H1 (cell line): ENCODE results near the gene FIP1L1. TPM values are rescaled to one million over a fixed set of nuclear protein-coding genes. Genes with fewer than 3 reads are reported as not detected.

ENCODE experiments used
- CTCF ChIA-PET: fragments of 300-600 bp; sonication (Branson Sonifier 250); formaldehyde crosslinking; loops from one replicate; lab custom pipeline; 2021; ENCODE audit not compliant: partially characterized antibody; lab: Charles Lee
- POLR2A ChIA-PET: fragments of 300-600 bp; sonication (Branson Sonifier 250); formaldehyde crosslinking; loops from one replicate; lab custom pipeline; 2021; ENCODE audit warnings: inconsistent platforms; ENCODE audit not compliant: partially characterized antibody; lab: Charles Lee
- DNase-seq, 2 experiments: peaks; one replicate each; pipeline versions ENCODE4 v3.0.0 to v3.0.0-alpha.2; 2010 to 2022; ENCODE audit warnings: low spot score in 2 of 2, low read depth in 1 of 2, mixed read lengths in 1 of 2
- FAIRE-seq: peaks from 2 replicates; lab custom pipeline; 2011; peaks lifted over from hg19 to GRCh38; lab: Jason Lieb, UNC
- H2AFZ ChIP-seq: 2 replicates; pipeline ENCODE4 v1.8.1; 2012; ENCODE audit warnings: low read length, inconsistent platforms
- H2AK5ac ChIP-seq: 2 replicates; pipeline ENCODE4 v1.6.1; 2013; ENCODE audit warnings: low read depth, low read length
- H2BK120ac ChIP-seq: replicated peaks from 2 replicates; pipeline ENCODE3; 2013; ENCODE audit warnings: low read depth, low read length, inconsistent platforms
- H2BK12ac ChIP-seq: 2 replicates; pipeline ENCODE4 v1.6.1; 2013; ENCODE audit warnings: low read depth, low read length
- H2BK15ac ChIP-seq: 2 replicates; pipeline ENCODE4 v1.6.1; 2013; ENCODE audit warnings: low read length
- H2BK20ac ChIP-seq: 2 replicates; pipeline ENCODE4 v1.6.1; 2013; ENCODE audit warnings: low read length
- H2BK5ac ChIP-seq: 2 replicates; pipeline ENCODE4 v1.6.1; 2013; ENCODE audit warnings: low read depth, low read length
- H3K14ac ChIP-seq: 2 replicates; pipeline ENCODE4 v1.6.1; 2013; ENCODE audit warnings: inconsistent platforms; ENCODE audit not compliant: insufficient read length
- H3K18ac ChIP-seq: 2 replicates; pipeline ENCODE4 v1.6.1; 2013; ENCODE audit warnings: low read length; ENCODE audit errors: extremely low read depth
- H3K23ac ChIP-seq: 2 replicates; pipeline ENCODE4 v1.6.1; 2013; ENCODE audit warnings: inconsistent platforms; ENCODE audit not compliant: insufficient read length
- H3K23me2 ChIP-seq: 2 replicates; pipeline ENCODE4 v1.6.1; 2013; ENCODE audit warnings: low read depth, low read length
- H3K27ac ChIP-seq: 2 replicates; pipeline ENCODE4 v1.6.1; 2011; ENCODE audit warnings: low read depth, low read length, inconsistent platforms
- H3K27me3 ChIP-seq, 4 experiments: replicated peaks in 1 of 4; 1 replicate in 1 of 4; 2 replicates in 3 of 4; pipeline versions ENCODE4 v1.6.1 to v1.8.1; 2011 to 2013; ENCODE audit warnings: low read length in 3 of 4, mild to moderate bottlenecking in 3 of 4, inconsistent platforms in 2 of 4, mixed read lengths in 2 of 4, moderate library complexity in 1 of 4; ENCODE audit not compliant: control insufficient read depth in 3 of 4, insufficient read depth in 3 of 4; ENCODE audit errors: extremely low read depth in 1 of 4
- H3K36me3 ChIP-seq, 4 experiments: 2 replicates each; pipeline versions ENCODE4 v1.6.1 to v1.8.1; 2011 to 2013; ENCODE audit warnings: mild to moderate bottlenecking in 4 of 4, low read length in 3 of 4, moderate library complexity in 2 of 4, control low read depth in 1 of 4, inconsistent platforms in 1 of 4; ENCODE audit not compliant: insufficient read depth in 4 of 4, control insufficient read depth in 2 of 4
- H3K4ac ChIP-seq: replicated peaks from 2 replicates; pipeline ENCODE3; 2013; ENCODE audit warnings: low read length, low read depth, mixed read lengths, inconsistent platforms; ENCODE audit not compliant: insufficient read length
- H3K4me1 ChIP-seq, 4 experiments: replicated peaks in 1 of 4; 1 replicate in 1 of 4; 2 replicates in 3 of 4; pipeline versions ENCODE4 v1.6.1 to v1.8.1; 2011 to 2013; ENCODE audit warnings: low read length in 3 of 4, inconsistent platforms in 2 of 4, mixed read lengths in 1 of 4; ENCODE audit not compliant: insufficient read depth in 4 of 4, control insufficient read depth in 3 of 4
- H3K4me2 ChIP-seq, 2 experiments: 2 replicates each; pipeline versions ENCODE4 v1.6.1 to v1.8.1; 2011 to 2013; ENCODE audit warnings: low read depth in 2 of 2, low read length in 2 of 2, control low read depth in 1 of 2, inconsistent platforms in 1 of 2, mild to moderate bottlenecking in 1 of 2; ENCODE audit not compliant: insufficient read depth in 1 of 2
- H3K4me3 ChIP-seq, 4 experiments: fragments of 200-600, 300-600 bp in 1 of 4; sonication (generic), shearing (Covaris generic), sonication (Bioruptor Twin) in 1 of 4; 2 replicates each; pipeline versions ENCODE4 v1.5.1 to v1.8.1; 2011 to 2016; ENCODE audit warnings: low read length in 4 of 4, low read depth in 3 of 4, control low read depth in 2 of 4, inconsistent platforms in 2 of 4, mild to moderate bottlenecking in 2 of 4, mixed read lengths in 1 of 4, moderate library complexity in 1 of 4; ENCODE audit not compliant: insufficient read depth in 2 of 4; ENCODE audit errors: extremely low read depth in 1 of 4
- H3K56ac ChIP-seq: replicated peaks from 2 replicates; pipeline ENCODE3; 2013; ENCODE audit warnings: low read depth, mild to moderate bottlenecking, mixed read lengths, low read length, inconsistent platforms; ENCODE audit not compliant: insufficient read length
- H3K79me1 ChIP-seq: 2 replicates; pipeline ENCODE4 v1.6.1; 2013; ENCODE audit warnings: low read depth, low read length, control low read depth
- H3K79me2 ChIP-seq, 2 experiments: 2 replicates each; pipeline versions ENCODE4 v1.6.1 to v1.8.1; 2012 to 2013; ENCODE audit warnings: low read length in 2 of 2, mild to moderate bottlenecking in 2 of 2, inconsistent platforms in 1 of 2; ENCODE audit not compliant: insufficient read depth in 2 of 2, control insufficient read depth in 1 of 2
- H3K9ac ChIP-seq, 4 experiments: replicated peaks in 1 of 4; 1 replicate in 1 of 4; 2 replicates in 3 of 4; pipeline versions ENCODE4 v1.6.1 to v1.8.1; 2011 to 2013; ENCODE audit warnings: low read depth in 3 of 4, low read length in 3 of 4, control low read depth in 2 of 4, mild to moderate bottlenecking in 2 of 4, moderate library complexity in 2 of 4, inconsistent platforms in 1 of 4; ENCODE audit errors: extremely low read depth in 1 of 4
- H3K9me3 ChIP-seq, 2 experiments: 2 replicates each; pipeline versions ENCODE4 v1.6.1 to v1.8.1; 2012 to 2013; ENCODE audit warnings: mild to moderate bottlenecking in 2 of 2, moderate library complexity in 2 of 2, control low read depth in 1 of 2, inconsistent platforms in 1 of 2, low read depth in 1 of 2, low read length in 1 of 2, mixed read lengths in 1 of 2; ENCODE audit not compliant: insufficient read depth in 2 of 2
- H4K20me1 ChIP-seq, 2 experiments: replicated peaks in 1 of 2; 2 replicates each; pipeline versions ENCODE3 to v1.8.1; 2011 to 2013; ENCODE audit warnings: inconsistent platforms in 2 of 2, low read length in 2 of 2, mild to moderate bottlenecking in 1 of 2; ENCODE audit not compliant: insufficient read depth in 2 of 2, control insufficient read depth in 1 of 2
- H4K5ac ChIP-seq: 2 replicates; pipeline ENCODE4 v1.6.1; 2013; ENCODE audit warnings: low read length, low read depth, mixed read lengths, inconsistent platforms; ENCODE audit not compliant: insufficient read length
- H4K8ac ChIP-seq: 2 replicates; pipeline ENCODE4 v1.8.0; 2013; ENCODE audit warnings: mild to moderate bottlenecking, moderate library complexity, low read length, inconsistent platforms; ENCODE audit not compliant: insufficient read depth; ENCODE audit errors: extremely low read depth
- H4K91ac ChIP-seq: replicated peaks from 2 replicates; pipeline ENCODE3; 2013; ENCODE audit warnings: low read length, mixed read lengths, inconsistent platforms; ENCODE audit not compliant: insufficient read length
- CEBPB ChIP-seq: IDR thresholded peaks from 2 replicates; pipeline ENCODE4 v1.6.1; 2012; ENCODE audit warnings: low read depth, low read length
- CHD1 ChIP-seq: IDR thresholded peaks from 2 replicates; pipeline ENCODE4 v1.6.1; 2012; ENCODE audit warnings: low read depth, low read length, improper control_type of control experiment
- CHD2 ChIP-seq: IDR thresholded peaks from 2 replicates; pipeline ENCODE4 v1.6.1; 2012; ENCODE audit warnings: low read length, improper control_type of control experiment
- CREB1 ChIP-seq: IDR thresholded peaks from 2 replicates; pipeline ENCODE4 v1.6.1; 2012; ENCODE audit warnings: inconsistent platforms
- HDAC6 ChIP-seq: IDR thresholded peaks from one replicate; pipeline ENCODE4 v1.7.1; 2012; ENCODE audit warnings: low read depth, mild to moderate bottlenecking, inconsistent platforms, low read length, moderate library complexity
- JUN ChIP-seq: IDR thresholded peaks from 2 replicates; pipeline ENCODE4 v1.6.1; 2011; ENCODE audit warnings: low read depth, mild to moderate bottlenecking, improper control_type of control experiment, low read length
- KDM5A ChIP-seq: fragments of 200-600 bp; IDR thresholded peaks from 2 replicates; pipeline ENCODE4 v1.7.1; 2012; ENCODE audit warnings: mild to moderate bottlenecking, low read length, inconsistent platforms, mixed read lengths
- NANOG ChIP-seq: IDR thresholded peaks from 2 replicates; pipeline ENCODE4 v1.6.1; 2011; ENCODE audit warnings: low read length, low read depth, mild to moderate bottlenecking, inconsistent platforms; ENCODE audit not compliant: insufficient read depth, poor library complexity, severe bottlenecking
- NRF1 ChIP-seq: IDR thresholded peaks from 2 replicates; pipeline ENCODE4 v1.6.1; 2011; ENCODE audit warnings: mild to moderate bottlenecking, low read depth, low read length, improper control_type of control experiment
- PHF8 ChIP-seq: fragments of 200-600 bp; sonication (generic); conservative IDR thresholded peaks from 2 replicates; pipeline ENCODE4 v1.7.1; 2012; ENCODE audit warnings: low read depth, mild to moderate bottlenecking, inconsistent platforms, low read length, moderate library complexity
- POLR2AphosphoS5 ChIP-seq: IDR thresholded peaks from 2 replicates; pipeline ENCODE4 v1.6.1; 2011; ENCODE audit warnings: low read depth, low read length
- SIN3A ChIP-seq, 2 experiments: IDR thresholded peaks in 1 of 2; conservative IDR thresholded peaks in 1 of 2; 2 replicates each; pipeline ENCODE4 v1.6.1; 2011 to 2012; ENCODE audit warnings: low read length in 2 of 2, improper control_type of control experiment in 1 of 2, low read depth in 1 of 2, mild to moderate bottlenecking in 1 of 2
- SIRT6 ChIP-seq: IDR thresholded peaks from one replicate; pipeline ENCODE4 v1.7.1; 2012; ENCODE audit warnings: low read length, inconsistent platforms
- SP1 ChIP-seq: IDR thresholded peaks from 2 replicates; pipeline ENCODE4 v1.6.1; 2011; ENCODE audit warnings: low read depth, low read length
- SRF ChIP-seq: IDR thresholded peaks from 2 replicates; pipeline ENCODE4 v1.6.1; 2011; ENCODE audit warnings: mild to moderate bottlenecking, low read depth, low read length, moderate library complexity
- TEAD4 ChIP-seq: IDR thresholded peaks from 2 replicates; pipeline ENCODE4 v1.6.1; 2012; ENCODE audit warnings: low read depth, low read length, inconsistent platforms, mixed read lengths
- YY1 ChIP-seq: IDR thresholded peaks from 2 replicates; pipeline ENCODE4 v1.6.1; 2011; ENCODE audit warnings: low read depth, mild to moderate bottlenecking, low read length
- WGBS, 2 experiments: shearing (Covaris generic) in 1 of 2; methylation state at CpG; one replicate each; pipeline versions ENCODE4 v1.1.6 to v1.1.7; 2013 to 2015; ENCODE audit warnings: low lambda C conversion rate in 2 of 2, mixed read lengths in 2 of 2, inconsistent platforms in 1 of 2, low coverage in 1 of 2, missing lambda C conversion rate in 1 of 2; ENCODE audit not compliant: insufficient replicate concordance in 2 of 2, insufficient coverage in 1 of 2, insufficient read length in 1 of 2; ENCODE audit errors: extremely low coverage in 1 of 2, missing lambda C conversion rate in 1 of 2; 5-methylcytosine and 5-hydroxymethylcytosine counted together
- polyA plus RNA-seq, 7 experiments: library from polyadenylated mRNA; depleted of rRNA in 3 of 7; stranded (reverse) in 5 of 7; unstranded in 2 of 7; fragments of >200 nt in 5 of 7; fragments of 200-250 nt in 2 of 7; gene quantifications; 1 replicate in 5 of 7; 2 replicates in 1 of 7; 4 replicates in 1 of 7; pipeline versions ENCODE4 v1.2.1 to v1.2.3, GENCODE V29; 2011 to 2013; ENCODE audit warnings: missing spikeins in 2 of 7, mixed read lengths in 2 of 7
- total RNA-seq: library from RNA; stranded (reverse); fragmentation: NEBNext Ultra II Directional; extraction: Animal tissue kit (Norgen Biotek cat#: 25700); gene quantifications from 2 replicates; pipeline ENCODE4 v1.2.1, GENCODE V29; 2021

The FIP1L1 gene
- total and polyA plus RNA-seq, 2 of the 8 experiments (the other 6 are each of a cell fraction or from before 2014, with no cell fraction given): 19.5 to 53.7 TPM

DNA sequence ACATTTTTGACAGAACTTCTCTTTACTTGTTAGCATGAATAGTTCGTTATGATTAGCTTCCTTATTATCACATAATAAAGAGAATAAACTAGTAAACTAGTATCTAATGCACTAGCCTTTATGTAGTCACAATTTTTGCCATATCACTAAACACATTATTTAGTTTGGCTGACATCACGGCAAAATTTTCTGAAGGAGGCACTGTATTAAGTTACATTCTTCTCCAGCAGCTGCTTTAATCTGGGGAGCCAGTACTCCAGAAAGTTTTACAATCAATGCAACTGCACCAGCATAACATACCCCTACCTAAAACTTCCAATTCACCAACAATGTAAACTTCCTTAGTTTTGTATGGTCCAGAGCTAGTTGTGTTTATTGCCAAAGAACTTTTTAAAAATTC, 87.8 kb downstream of the FIP1L1 start:
- H3K56ac ChIP-seq: no peak overlapping the region
- no peaks in the 10 kb centered on the region for H3K79me1 ChIP-seq
- peaks cover 7 to 13% of the 10 kb centered on the region in 2 experiments; a peak in 2 of 4 replicates for H3K9me3 ChIP-seq
- no peak overlapping the region for H4K8ac ChIP-seq
- H2BK12ac ChIP-seq: no peak overlapping the region
- H2BK5ac ChIP-seq: no peak overlapping the region
- 85% methylated on average over 2 of the region's 2 CpGs; no CpG with 5 or more reads in 1 of the 2 experiments for WGBS, 2 experiments
- H3K4me2 ChIP-seq: no peak overlapping the region
- ChIA-PET POLR2A (interaction anchor here (2.2 kb wide), 1 partner anchor 10 kb away, joined by 5 read pairs; no protein-coding TSS in a partner anchor), CTCF (interaction anchor here (0.9 kb wide), 1 partner anchor 10 kb away, joined by 3 read pairs; no protein-coding TSS in a partner anchor)
- no peak overlapping the region for H2BK120ac ChIP-seq
- no peak overlapping the region for H3K18ac ChIP-seq
- no peak overlapping the region for H4K91ac ChIP-seq
- H2BK20ac ChIP-seq: no peak overlapping the region
- no peak overlapping the region for H3K23ac ChIP-seq
- no peak overlapping the region for H2AK5ac ChIP-seq
- H4K5ac ChIP-seq: no peak overlapping the region
- DNase-seq: no peak
- H3K79me2 ChIP-seq: no peaks in the 10 kb centered on the region
- peaks cover 0 to 22% (median 9%) of the 10 kb centered on the region in 4 experiments; a peak in 4 of 8 replicates for H3K36me3 ChIP-seq
- no peak overlapping the region for H3K14ac ChIP-seq
- no peaks in the 10 kb centered on the region for H3K27me3 ChIP-seq
- no peaks in the 10 kb centered on the region for H4K20me1 ChIP-seq
- no peak overlapping the region for H3K9ac ChIP-seq
- H3K27ac ChIP-seq: no peak overlapping the region
- H2BK15ac ChIP-seq: no peak overlapping the region
- no peaks in the 10 kb centered on the region for H3K23me2 ChIP-seq
- no peak for FAIRE-seq
- H3K4me1 ChIP-seq: no peaks in the 10 kb centered on the region
- no peak overlapping the region for H3K4me3 ChIP-seq
- H3K4ac ChIP-seq: no peak overlapping the region
- H2AFZ ChIP-seq: no peak overlapping the region
- TF ChIP-seq TEAD4 (no peak), PHF8 (no peak), HDAC6 (no peak), CHD2 (no peak), KDM5A (no peak), CHD1 (no peak), SIN3A (conservative IDR thresholded peaks at IDR 0.05 in 1 of 2, IDR thresholded peaks at IDR 0.05 in 1 of 2; ENCODE audit: low read depth in 1 of 2, low read length in 2 of 2) (no peak), POLR2AphosphoS5 (no peak), YY1 (no peak), CREB1 (no peak), CEBPB (no peak), JUN (no peak), NANOG (no peak), NRF1 (no peak), SIRT6 (no peak), SP1 (no peak), SRF (no peak)
